GM10248 (cell line): ENCODE data around the gene KIF26B.

Source experiments
- CTCF ChIA-PET: fragments of 300-600 bp; sonication (Branson Sonifier 250); formaldehyde crosslinking; extraction: SDS; loops from one replicate; lab custom pipeline; 2021; ENCODE audit warnings: antibody characterized with exemption; lab: Yijun Ruan, JAX
- POLR2A ChIA-PET: fragments of 350-650 bp; sonication (Branson Sonifier 250); formaldehyde crosslinking; extraction: SDS; loops from one replicate; lab custom pipeline; 2020; ENCODE audit warnings: antibody characterized with exemption; lab: Yijun Ruan, JAX
- DNase-seq: peaks from one replicate; pipeline ENCODE4 v3.0.0; 2012; ENCODE audit errors: extremely low spot score
- TF ChIP-seq, protein P1 (sequence below): IDR thresholded peaks from 2 replicates; pipeline ENCODE4 v1.5.1; 2012; ENCODE audit warnings: mild to moderate bottlenecking, low read depth; ENCODE audit errors: extremely low read depth, missing control alignments, control extremely low read depth

KIF26B gene

DNA sequence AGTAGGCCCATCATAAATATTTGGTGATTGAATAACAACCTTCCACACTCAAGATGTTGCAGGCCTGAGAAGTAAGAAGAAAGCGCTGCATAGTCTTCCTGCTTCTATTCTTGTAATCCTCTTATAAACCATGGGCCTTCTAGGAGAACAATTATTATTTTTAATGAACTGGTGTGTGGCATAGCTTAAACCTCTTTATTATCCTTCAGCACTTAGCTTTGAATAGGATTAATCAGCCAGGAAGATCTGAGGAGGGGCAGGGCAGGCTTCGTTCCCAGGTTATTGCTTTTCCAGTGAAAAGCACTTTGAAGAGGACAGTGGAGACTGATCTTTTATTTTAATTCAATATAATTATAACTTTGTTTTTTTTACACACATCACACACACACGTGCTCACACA is 42.3 kb downstream of the KIF26B start:
- TF ChIP-seq, protein P1, sequence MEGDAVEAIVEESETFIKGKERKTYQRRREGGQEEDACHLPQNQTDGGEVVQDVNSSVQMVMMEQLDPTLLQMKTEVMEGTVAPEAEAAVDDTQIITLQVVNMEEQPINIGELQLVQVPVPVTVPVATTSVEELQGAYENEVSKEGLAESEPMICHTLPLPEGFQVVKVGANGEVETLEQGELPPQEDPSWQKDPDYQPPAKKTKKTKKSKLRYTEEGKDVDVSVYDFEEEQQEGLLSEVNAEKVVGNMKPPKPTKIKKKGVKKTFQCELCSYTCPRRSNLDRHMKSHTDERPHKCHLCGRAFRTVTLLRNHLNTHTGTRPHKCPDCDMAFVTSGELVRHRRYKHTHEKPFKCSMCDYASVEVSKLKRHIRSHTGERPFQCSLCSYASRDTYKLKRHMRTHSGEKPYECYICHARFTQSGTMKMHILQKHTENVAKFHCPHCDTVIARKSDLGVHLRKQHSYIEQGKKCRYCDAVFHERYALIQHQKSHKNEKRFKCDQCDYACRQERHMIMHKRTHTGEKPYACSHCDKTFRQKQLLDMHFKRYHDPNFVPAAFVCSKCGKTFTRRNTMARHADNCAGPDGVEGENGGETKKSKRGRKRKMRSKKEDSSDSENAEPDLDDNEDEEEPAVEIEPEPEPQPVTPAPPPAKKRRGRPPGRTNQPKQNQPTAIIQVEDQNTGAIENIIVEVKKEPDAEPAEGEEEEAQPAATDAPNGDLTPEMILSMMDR: no peak

GRCh38 chr1:245197911-245198379 is 43.2 kb downstream of the KIF26B start:
- POLR2A ChIA-PET: no interaction called here
- DNase-seq: no peak
- CTCF ChIA-PET: no interaction called here
- TF ChIP-seq, protein P1: no peak

More for the DNA sequence above, 42.3 kb downstream of the KIF26B start:
- no peak for DNase-seq
- ChIA-PET CTCF (interaction anchor here (1.2 kb wide), 1 partner anchor 44 kb away, joined by 3 read pairs; no protein-coding TSS in a partner anchor), POLR2A (no interaction called here)

DNA sequence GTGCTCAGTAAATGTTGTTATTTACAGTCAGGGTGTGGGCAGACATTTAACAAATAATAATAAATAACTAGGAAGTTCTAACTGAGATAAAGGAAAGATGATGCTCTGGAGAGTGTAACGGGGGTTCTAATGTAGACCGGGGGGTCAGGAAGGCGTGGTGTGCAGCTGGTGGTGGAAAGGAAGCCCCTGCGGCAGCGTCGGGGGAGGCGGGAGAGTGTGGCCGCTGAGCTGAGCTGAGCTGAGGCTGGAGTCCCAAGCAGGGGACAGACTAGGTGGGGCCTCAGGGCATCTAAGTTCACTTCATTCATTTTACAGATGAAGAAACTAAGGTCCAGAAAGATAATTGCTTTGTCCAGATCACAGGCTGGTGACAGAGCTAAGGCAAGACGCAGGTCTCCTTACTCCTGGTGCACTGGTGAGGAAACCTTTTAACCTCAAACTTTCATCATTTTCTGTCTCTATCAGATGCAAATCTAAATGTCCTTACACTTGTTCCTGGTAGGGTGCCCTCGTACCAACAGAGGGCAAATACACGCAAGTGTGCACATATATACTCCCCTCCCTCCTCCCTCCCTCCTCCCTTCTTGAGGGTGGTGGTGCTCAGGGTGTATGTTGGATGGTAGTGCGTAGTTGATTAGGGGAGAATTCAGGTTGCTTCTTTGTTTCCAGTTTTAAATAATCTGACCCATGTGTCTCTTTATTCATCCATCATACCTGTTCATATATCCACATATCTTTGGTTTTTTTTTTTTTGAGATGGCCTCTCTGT is 44.1 kb downstream of the KIF26B start:
- CTCF ChIA-PET: no interaction called here

DNA sequence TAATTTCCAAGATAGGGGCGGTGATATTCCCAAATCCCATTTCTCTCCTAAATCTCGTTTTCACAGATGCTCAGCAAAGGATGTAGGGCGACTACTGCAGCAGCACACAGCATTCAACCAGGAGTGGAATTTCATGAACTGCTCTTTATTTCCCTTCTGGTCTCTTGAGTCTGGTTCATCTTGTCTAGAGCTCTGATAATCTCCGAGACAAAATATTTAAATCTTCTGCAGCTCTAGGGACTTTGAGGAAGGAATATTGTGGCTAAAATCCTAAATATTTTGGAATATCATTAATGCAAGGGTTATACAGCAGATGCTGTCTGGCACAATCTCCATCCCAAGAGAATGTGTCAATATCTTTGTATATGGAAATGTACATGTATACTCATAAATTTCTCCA is 45.4 kb downstream of the KIF26B start:
- TF ChIP-seq, protein P1: no peak
- no peak for DNase-seq
- CTCF ChIA-PET: no interaction called here

More for the DNA sequence above, 44.1 kb downstream of the KIF26B start:
- no peak for DNase-seq
- TF ChIP-seq, protein P1: no peak
- POLR2A ChIA-PET: no interaction called here

GRCh38 chr1:245201201-245201600 is 46.4 kb downstream of the KIF26B start:
- CTCF ChIA-PET: interaction anchor here (1.2 kb wide), 1 partner anchor 221 kb away, joined by 3 read pairs; no protein-coding TSS in a partner anchor
- POLR2A ChIA-PET: no interaction called here
- no peak for DNase-seq
- TF ChIP-seq, protein P1: no peak

More for the DNA sequence above, 45.4 kb downstream of the KIF26B start:
- POLR2A ChIA-PET: no interaction called here

DNA sequence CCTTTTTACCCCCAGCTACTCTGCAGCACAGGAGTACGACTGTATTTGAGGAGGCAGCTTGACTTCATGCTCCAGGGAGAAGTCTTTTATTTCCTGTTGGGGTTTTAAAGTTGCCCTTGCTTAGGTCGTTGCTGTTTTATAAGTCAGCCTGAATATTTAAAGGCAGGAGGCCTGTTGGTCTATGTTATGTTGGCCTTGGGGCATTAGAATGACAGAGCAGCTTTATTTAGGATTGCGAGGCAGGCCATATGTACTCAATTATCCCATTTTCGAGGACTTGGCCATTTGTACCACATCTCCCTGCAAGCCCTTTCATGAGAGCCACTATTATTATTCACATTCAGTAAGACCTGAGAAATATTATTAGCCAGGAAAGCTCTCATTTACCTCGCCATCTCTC is 47.0 kb downstream of the KIF26B start:
- CTCF ChIA-PET: interaction anchor here (1.2 kb wide), 1 partner anchor 220 kb away, joined by 3 read pairs; no protein-coding TSS in a partner anchor
- no peak for DNase-seq
- POLR2A ChIA-PET: no interaction called here
- TF ChIP-seq, protein P1: no peak
